ENCODE results near the gene SEC61B.

- TF ChIP-seq PKNOX1 (IDR thresholded peaks at IDR 0.05) (0 out of 2 replicates have a peak, but pooled peaks have one; percentile 26), SUZ12 (IDR thresholded peaks at IDR 0.05) (no peak), HDGF (IDR thresholded peaks at IDR 0.05; ENCODE audit: borderline replicate concordance) (no peak), ZNF384 (IDR thresholded peaks at IDR 0.05) (no peak), NFRKB (IDR thresholded peaks at IDR 0.05) (no peak)
These were observed 44.4 kb downstream of the SEC61B start for GRCh38 chr9:99266255-99267023.
